NCI-H748 (cell line): Measurements from ENCODE around the gene CACNB3.

Experiments used
- DNase-seq: peaks from one replicate; lab custom pipeline; 2025; ENCODE audit not compliant: unreplicated experiment; lab: John Stamatoyannopoulos, UW

Gene CACNB3

GRCh38 chr12:48817873-48818830, at the start of gene CACNB3:
CACNB3 (plus strand) TSS chr12:48818496; CDS start chr12:48818930, 434 bp downstream.
- DNase-seq: peak; percentile 87

- DNase-seq: no peak
Observed at GRCh38 chr12:48768736-48769135, 49.6 kb upstream of the CACNB3 start.

- no peak for DNase-seq
Observed at GRCh38 chr12:48770756-48771155, 47.5 kb upstream of the CACNB3 start.

- no peak for DNase-seq
Observed at GRCh38 chr12:48771588-48772112, 46.6 kb upstream of the CACNB3 start.

GRCh38 chr12:48773686-48774085, 44.6 kb upstream of the CACNB3 start:
- DNase-seq: no peak

- no peak for DNase-seq
Observed at GRCh38 chr12:48774516-48774915, 43.8 kb upstream of the CACNB3 start.

GRCh38 chr12:48775299-48775698, 43.0 kb upstream of the CACNB3 start:
- no peak for DNase-seq

GRCh38 chr12:48775991-48776649, 42.2 kb upstream of the CACNB3 start:
- DNase-seq: no peak

GRCh38 chr12:48776956-48777355, 41.3 kb upstream of the CACNB3 start:
- no peak for DNase-seq

GRCh38 chr12:48777501-48778400, 40.5 kb upstream of the CACNB3 start:
- no peak for DNase-seq

- DNase-seq: no peak
Observed at GRCh38 chr12:48779869-48780268, 38.4 kb upstream of the CACNB3 start.

- no peak for DNase-seq
Observed at GRCh38 chr12:48780381-48781025, 37.8 kb upstream of the CACNB3 start.

GRCh38 chr12:48781750-48782456, 36.4 kb upstream of the CACNB3 start:
- no peak for DNase-seq

GRCh38 chr12:48782457-48783395, 35.6 kb upstream of the CACNB3 start:
- no peak for DNase-seq

- DNase-seq: no peak
Observed at GRCh38 chr12:48783432-48783831, 34.9 kb upstream of the CACNB3 start.

- no peak for DNase-seq
Observed at GRCh38 chr12:48786591-48787544, 31.4 kb upstream of the CACNB3 start.

- DNase-seq: no peak
Observed at GRCh38 chr12:48787791-48788523, 30.3 kb upstream of the CACNB3 start.
